GM19239 (cell line): ENCODE results near the gene EPHB1.
A peak's percentile ranks its signal among the peaks of the same experiment; 100 is the strongest.
"Not testable (repeated sequence)": the region's sequence is repeated elsewhere in the genome, so short reads cannot be mapped to it uniquely, and the experiment has no call there.

Experiments
- DNase-seq: peaks from one replicate; pipeline ENCODE4 v3.0.0; 2011; ENCODE audit warnings: low spot score; ENCODE audit not compliant: insufficient read length
- FAIRE-seq: peaks from 2 replicates; lab custom pipeline; 2011; peaks lifted over from hg19 to GRCh38; lab: Jason Lieb, UNC

EPHB1 gene

DNA sequence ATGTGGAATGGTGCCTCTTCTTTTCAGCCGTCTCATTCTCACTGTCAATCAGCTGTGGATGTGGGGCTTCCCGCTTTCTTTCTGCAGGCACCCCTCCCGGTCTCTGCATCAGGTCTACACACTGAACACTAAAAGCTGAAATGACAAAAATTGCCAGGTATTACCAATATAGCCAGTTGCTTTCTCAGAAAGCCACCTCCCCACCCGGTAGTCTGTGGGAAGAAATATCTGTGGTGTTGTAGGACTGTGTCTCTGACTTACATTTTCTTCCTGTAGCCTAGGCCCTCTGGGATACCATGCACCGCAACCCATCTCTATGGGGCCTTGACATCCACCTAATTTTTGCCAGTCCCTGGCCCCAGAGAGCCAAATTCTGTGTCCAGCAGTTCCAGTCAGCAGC is 19.2 kb upstream of the EPHB1 start:
- DNase-seq, result no peak
- no peak for FAIRE-seq

DNA sequence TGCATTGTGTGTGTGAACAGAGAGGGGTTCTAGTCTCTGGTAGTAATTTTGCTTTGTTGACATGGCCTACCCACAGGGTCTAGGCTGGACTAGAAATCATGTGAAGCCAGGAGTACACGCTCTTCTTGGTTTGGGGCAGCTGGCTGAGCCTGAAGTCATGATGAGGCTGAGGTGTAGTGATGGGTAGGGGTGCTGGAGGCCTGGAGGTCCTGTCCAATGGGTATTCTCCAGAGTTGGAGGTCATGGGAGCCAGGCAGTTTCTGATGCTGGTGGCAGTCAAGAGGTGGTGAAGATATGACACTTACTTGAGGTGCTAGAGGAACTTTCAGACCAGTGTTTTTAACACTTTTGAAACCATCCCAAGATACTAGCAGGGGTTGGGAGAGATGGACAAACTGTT is 18.5 kb upstream of the EPHB1 start:
- FAIRE-seq (no peak), DNase-seq (no peak)

DNA sequence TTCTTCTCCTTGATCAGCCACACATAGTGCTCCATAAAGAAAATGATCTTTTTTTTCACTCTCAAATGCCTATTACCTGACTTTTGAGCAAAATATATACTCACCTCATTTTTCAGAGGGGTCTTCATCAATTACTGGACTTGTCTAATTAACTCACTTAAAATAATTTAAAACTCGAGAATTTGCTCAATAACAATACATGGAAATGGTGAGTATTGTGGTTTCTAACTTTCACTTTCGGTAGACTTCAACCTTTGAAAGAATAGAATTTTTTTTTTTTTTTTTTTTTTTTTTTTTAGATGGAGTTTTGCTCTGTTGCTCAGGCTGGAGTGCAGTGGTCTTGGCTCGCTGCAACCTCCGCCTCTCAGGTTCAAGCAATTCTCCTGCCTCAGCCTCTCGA is 17.7 kb upstream of the EPHB1 start:
- no peak for DNase-seq
- no peak for FAIRE-seq

DNA sequence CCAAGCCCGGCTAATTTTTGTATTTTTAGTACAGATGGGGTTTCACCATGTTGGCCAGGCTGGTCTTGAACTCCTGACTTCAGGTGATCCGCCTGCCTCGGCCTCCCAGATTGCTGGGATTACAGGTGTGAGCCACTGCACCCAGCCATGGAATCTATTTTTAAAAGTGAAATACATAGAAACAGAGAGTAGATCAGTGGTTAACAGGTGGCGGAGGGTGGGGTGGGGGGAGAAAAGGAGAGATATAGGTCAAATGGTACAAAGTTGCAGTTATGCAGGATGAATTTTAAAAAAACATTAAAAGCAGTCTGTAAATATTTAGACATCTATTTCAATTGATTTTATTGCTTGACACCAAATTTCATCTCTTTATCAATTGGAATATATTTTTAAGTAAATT is 6.8 kb upstream of the EPHB1 start:
- not testable (repeated sequence) for DNase-seq, FAIRE-seq

DNA sequence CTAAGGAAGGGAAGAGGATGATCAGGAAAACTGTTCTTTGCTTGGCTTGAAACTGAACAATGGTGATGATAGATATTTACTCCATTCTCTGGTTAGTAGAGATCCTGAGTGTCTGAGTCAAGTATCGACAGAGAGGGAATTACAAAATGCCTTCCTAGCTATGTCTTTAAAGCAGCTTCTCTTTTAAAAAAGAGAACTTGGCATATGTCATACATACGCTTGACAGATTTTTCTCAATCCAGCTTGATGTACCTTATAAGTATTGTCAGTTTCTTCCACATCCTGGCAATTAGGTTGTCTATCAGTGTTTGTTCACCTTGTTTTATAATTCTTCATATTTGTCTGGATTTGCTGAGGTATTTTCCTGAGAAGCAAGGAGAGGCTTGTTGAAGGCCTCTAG is 5.0 kb upstream of the EPHB1 start:
- no peak for DNase-seq
- no peak for FAIRE-seq

DNA sequence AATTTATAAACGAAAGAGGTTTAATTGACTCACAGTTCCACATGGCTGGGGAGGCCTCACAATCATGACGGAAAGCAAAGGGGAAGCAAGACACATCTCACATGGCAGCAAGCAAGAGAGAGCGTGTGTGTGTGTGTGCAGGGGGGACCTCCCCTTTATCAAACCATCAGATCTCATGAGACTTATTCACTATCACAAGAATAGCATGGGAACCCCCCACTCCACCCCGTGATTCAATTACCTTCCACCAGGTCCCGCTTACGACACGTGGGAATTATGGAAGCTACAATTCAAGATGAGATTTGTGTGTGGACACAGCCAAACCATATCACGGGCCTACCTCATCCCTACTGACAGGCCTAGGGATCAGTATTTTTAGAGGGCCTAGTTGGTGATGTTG is 3.1 kb upstream of the EPHB1 start:
- FAIRE-seq (no peak), DNase-seq (no peak)

DNA sequence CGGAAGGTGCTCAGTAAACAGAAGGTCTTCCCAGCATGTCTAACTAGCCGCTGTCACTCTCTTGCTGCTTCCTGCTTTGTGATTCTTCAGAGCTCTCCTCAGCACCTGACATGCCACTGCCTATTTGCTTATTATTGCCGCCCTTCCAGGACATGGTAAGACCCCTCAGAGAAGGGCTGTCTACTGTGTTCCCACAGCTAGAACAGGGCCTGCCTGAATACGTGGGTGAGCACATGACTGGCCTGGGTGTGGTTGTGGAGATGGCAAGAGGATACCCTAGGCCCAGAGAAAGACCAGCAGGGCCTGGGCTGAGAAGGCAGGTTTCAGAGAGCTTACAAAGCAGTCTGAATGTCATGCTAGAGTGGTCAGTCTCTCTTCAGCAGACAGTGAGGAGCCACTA is 2.4 kb upstream of the EPHB1 start:
- no peak for FAIRE-seq
- DNase-seq, result no peak

DNA sequence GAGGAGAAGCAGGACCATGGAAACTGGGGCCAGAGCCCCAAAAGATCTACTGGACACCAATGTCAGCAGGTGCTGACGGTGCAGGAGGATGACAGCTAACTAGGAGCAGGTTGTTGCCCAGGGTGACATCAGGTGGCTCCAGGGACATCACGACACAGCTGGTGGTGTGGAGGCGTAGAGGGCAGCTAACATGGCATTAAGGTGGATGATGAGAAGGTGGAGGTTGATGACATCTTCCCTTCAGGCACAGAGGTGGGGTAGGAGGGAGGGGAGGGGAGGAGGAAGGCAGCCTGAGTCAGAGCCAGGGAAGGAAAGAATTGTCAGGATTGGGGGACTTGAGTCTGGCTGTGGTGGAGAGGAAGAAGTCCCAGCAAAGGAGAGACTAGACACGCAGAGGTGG is 1.5 kb upstream of the EPHB1 start:
- DNase-seq (no peak), FAIRE-seq (no peak)

DNA sequence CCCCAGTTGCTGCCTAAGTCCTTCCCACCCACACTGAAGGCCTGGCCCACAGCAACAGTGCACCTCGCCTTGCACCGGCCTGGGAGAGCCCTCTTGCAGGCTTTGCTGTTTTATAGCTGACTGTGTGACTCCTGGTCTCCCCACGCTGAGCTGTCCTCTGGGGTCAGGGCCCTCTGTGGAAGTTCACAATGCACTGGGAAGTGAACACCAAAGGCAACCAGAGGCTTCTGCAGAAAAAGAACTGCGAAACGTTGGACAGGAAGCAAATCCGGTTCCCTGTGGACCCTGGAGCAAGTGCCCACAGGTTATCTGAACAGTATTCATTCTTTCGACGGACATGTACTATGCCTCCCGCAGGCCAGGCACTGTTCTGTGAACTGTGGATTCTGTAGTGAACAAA is 737 bp upstream of the EPHB1 start:
- DNase-seq (no peak), FAIRE-seq (no peak)

DNA sequence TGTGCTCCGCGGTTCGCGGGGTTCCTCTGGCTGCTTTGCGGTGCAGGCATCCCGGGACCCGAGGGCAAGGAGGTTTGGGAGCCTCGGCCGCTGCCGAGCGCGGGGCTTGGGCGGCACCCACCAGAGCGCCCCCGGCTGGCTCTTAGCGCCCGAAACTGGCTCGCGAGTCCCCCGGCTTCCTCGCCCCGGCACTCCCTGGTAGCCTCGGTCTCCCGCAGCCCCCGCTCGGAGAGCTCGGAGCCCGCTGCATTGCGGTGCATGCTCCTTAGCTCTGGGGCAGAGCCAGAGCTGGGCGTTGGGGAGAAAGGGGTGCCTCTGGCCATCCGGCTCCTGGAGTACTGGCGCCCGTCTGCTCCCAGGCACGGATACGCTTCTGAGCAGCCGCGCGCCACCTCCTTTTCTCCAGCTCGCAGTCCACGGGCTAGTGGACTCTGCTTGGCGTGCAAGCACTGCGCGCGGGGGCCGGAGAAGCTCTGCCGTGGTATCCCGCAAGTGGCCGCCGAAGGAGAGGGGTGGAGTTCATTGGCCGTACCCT is 753 bp downstream of the EPHB1 start:
- FAIRE-seq, result no peak

DNA sequence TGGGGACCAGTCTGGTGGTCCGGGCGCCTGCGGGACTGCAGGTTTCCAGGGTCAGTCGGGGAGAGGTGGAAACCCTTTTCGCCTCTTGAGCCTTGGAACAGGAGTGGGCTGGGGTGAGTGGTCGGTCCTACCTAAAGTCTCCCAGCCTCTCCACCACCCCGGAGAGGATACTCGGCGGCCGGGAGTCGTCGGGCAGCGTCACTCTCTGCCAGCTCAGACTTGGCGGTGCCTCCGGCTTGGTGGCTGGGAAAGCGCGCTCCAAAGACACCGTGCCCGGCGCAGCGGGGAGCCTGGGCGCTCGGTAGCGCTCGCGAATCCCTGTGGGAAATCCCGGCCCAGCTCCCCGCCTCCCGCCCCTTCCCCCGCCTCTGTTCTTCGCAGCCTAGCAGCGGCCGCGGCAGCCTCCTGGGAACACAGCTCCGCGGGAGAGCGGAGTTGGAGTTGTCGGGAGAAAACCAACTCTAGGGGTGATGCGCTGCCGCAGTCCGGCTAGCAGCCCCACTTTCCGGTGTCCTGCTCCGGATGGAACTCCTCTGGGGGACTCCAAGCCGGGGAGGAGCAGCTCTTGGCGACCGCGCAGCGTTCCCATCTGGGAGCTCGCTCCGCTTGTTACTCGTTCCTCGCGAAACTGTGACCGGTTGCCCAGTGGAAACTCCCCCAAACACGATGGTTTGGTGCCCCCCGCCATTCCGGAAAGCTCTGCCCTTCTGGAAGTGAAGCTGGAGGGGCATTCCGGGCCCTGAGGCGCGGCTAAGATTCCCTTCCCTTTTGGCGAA is 1.4 kb downstream of the EPHB1 start:
- no peak for FAIRE-seq
- no peak for DNase-seq

More for the DNA sequence above, 753 bp downstream of the EPHB1 start:
- no peak for DNase-seq

DNA sequence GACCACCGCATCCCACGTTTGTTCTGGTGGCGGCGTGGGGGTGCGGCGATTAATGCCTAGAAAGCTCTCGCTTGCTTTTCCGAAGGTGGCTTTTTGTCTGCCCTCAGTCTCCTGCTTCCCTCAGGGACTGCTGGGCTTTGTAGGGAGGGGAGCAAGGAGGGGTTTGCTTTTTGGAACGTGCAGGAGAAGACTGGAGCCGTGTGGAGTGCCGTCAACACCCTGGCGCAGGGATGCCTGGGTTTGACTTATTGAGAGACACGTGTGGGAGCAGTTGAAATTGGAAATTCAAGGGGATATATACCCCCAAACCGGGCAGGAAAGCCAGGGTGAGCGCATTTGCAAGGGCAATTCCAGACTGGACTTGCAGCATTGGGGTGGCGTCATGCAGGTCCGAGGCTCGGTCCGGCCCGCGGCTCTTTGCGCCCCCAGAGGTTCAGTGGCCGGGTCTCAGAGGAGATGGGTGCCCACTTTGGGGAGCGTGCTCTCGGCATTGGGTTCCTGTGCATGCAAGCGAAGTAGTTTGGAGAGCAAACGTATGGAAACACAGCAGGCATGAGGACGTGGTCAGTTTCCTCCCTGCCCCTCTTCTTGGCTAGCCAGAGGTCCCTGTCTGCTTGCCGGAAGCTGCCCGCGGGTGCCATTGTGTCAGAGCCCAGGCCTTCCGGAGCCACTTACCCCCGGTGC is 2.1 kb downstream of the EPHB1 start:
- no peak for FAIRE-seq

DNA sequence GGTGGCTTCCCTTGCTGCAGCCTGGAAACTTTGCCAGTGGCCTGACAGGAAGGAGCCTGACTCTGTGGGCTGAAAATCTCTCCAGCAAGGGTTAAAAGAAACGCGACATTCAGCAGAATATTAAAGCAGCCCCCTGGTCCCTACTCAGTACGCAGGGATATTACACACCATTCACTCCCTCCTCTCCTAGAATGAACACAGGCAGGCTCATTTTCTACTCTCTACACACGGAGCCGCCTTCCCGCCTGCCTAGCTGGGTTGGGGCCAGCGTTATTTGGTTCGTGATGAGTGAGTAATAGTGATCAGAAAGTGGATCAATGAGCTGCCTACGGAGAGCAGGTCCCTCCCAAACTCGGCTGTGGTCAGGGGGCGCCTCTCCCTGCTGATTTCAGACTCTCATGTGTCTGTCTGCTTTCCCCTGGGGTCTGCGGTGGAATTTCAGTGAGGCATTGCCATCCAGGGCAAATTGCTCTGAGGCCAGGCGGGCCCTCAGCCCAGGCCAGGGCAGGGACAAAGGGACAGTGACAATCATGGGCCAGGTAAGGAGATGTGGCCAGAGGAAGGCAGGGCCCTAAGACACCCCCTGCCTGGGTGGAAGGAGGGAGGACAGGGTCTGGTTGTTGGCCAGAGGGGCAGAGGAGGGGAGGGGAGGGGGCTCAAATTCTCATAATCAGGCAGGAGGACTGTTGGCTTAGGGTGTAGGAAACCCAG is 2.8 kb downstream of the EPHB1 start:
- DNase-seq (no peak), FAIRE-seq (no peak)

More for the DNA sequence above, 2.1 kb downstream of the EPHB1 start:
- no peak for DNase-seq

DNA sequence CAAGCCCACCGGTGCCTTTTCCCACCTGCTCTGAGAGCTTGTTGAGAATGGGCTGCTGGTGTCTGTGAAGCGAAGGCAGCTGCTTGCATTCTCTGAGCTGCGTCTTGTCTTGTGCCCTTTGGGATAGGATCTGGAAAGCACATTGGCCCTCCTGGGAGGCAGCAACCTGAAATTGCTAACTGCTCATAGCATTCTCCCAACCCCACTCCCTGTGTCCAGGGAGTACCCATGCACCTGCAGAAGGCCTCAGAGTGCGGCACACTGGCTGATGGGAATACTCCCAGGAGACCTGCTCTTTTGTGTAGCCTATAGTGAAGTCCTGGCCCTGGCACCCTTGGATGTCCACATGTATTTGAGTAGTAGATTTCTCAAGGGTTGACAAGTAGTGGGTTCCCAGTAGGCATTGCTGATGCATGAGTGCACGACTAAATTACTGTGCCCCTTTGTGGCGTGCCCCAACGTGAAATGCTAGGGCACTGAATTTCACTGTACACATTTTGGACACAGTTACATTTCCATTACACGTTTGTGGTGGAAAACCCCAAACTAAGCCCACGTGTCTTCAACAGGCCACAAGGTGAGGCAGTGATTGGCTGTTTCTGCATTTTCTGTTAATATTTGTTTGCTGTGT is 3.7 kb downstream of the EPHB1 start:
- DNase-seq (no peak), FAIRE-seq (peak; percentile 21)

DNA sequence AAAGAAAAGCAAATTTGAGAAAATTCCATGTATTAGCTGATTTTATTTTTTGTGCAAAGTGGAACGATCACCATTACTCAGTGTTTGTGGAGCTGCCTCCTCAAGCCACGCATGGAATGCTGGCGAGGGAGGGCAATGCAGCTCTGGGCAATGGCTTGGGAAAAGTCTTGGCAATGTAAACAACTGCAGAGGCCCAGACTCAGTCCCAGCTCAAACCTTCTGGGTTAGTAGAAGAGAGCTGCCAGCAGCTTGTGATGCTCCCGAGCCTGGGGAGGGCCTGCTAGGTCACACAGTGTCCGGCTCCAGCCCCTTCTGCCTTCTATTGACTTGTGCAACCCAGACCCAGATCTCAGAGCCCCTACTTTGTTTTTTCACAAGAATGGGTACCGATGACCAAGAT is 4.3 kb downstream of the EPHB1 start:
- DNase-seq (no peak), FAIRE-seq (no peak)

DNA sequence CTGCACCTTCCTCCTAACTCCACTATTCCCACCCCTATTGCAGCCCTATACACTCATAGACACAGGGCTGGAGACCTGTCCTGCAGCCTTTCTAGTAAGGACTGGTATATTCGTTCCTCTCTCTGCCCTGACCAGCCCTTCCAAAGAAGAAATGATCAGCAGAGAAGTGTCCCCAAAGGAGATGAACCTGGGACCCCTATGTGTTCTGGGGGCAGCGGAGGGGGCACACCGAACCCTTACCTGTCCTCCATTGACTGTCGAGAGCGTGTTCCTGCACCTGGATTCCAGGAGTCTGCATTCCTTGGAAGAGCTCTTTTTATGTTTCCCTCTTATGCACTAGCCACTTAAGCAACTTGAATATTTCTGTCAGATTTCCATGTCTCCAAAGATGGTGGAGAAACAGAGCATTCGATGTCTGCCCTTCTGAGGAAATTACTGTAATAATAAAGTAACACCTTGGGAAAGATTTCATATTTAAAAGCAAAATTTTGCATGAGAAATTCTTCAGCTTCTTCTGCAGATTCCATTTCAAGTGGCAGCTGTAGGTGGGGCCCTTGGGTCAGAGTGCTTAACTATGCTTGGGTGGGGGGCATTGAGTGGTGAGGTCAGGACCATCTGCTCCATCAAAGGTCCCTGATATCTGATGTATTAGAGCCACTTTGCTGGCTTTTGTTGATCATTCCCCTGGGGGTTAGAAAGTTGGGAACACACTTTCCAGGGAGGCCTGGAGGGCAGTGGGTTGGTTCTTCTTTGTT is 6.3 kb downstream of the EPHB1 start:
- no peak for FAIRE-seq
- DNase-seq, result no peak

DNA sequence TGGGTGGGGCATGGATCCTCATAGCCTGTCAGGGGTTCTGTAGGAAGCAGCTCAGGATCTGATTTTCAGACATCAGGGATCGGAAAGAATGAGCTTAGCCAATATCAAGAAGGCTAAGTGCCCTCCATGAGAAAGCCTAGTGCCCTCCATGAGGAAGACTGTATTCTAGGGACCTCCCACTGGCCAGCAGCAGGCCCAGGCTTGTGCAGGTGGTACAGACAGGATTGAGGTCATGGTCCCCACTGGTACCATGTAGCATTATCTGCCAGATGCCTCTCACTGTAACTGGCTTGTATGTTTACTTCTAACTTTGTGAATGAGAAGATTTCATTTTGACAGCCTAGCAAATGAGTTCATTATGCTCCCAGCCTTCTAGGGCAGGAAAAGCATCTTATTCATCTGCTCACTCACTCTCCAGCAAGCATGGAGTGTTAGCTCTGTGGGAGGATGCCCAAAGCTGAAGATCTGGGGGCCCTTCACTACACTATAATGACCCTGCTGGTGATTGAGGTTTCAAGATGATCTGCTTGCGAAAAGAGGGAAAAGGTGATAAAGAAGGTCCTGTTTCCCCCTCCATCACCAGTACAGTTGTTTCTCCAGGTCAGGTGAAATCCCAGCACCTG is 7.5 kb downstream of the EPHB1 start:
- no peak for FAIRE-seq

DNA sequence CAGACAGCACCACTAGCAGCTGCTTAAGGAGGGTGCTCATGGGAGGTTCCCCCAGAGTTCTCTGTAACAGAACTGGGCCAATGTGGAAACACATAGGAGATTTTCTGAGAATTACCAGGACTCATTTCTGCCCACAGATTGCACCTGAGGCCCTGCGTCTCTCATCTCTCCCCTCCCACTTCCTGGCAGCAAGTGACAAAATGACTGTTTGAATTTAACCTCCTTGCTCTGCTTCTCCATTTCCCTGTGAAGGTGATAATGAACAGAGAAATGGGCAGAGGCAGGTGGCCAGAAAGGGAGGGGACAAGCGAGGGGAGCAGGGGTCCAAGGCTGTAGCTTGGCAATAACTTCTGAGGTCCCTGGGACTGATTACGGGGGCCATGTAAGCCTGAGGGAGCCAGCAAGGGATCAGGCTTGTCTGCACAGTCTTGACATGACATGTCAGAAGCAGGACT is 8.0 kb downstream of the EPHB1 start:
- DNase-seq (peak; percentile 21), FAIRE-seq (peak; percentile 85)

More for the DNA sequence above, 7.5 kb downstream of the EPHB1 start:
- no peak for DNase-seq

DNA sequence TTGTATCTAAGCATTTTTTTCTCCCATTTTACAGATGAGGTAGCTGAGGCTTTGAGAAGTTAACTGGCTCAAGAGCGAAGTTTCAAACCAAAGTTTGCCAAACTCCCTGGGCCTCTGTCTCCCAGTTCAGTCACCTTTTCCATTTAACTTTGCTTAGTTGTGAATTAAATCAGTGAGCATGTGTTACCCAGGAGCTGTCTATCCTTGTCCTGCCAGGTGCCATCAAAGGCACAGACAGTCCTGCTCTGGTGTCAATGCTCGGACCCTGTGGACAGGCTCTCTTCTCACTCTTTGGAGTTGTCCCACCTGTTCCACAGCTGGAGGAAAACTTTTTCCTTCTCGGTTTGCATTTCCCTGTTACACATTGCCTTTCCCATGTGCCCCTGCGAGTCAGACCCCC is 8.6 kb downstream of the EPHB1 start:
- no peak for DNase-seq
- peak; percentile 77 for FAIRE-seq
